SK-N-SH (cell line): ENCODE data around the gene PIBF1. TPM values are rescaled to one million over a fixed set of nuclear protein-coding genes. Genes with fewer than 3 reads are reported as not detected.

Experiments used
- CTCF ChIA-PET: fragments of 300-600, 350-600 bp; formaldehyde crosslinking; extraction: SDS; loops from one replicate; lab custom pipeline; 2021; lab: Yijun Ruan, JAX
- POLR2A ChIA-PET: fragments of 350-600 bp; sonication (Branson Sonifier 250); formaldehyde crosslinking; extraction: SDS; loops from one replicate; lab custom pipeline; 2020; ENCODE audit warnings: antibody characterized with exemption, inconsistent platforms; lab: Yijun Ruan, JAX
- DNase-seq: peaks from one replicate; pipeline ENCODE4 v3.0.0; 2012
- H2AFZ ChIP-seq: fragments of 200-600 bp; sonication (generic); 2 replicates; pipeline ENCODE4 v1.8.1; 2016; ENCODE audit warnings: antibody characterized with exemption, mild to moderate bottlenecking, low read depth
- H3F3A ChIP-seq: fragments of 200-600 bp; sonication (generic); replicated peaks from 2 replicates; pipeline ENCODE3; 2016; ENCODE audit warnings: antibody characterized with exemption, mild to moderate bottlenecking; ENCODE audit not compliant: insufficient read depth
- H3K27ac ChIP-seq, 2 experiments: fragments of 200-500 bp in 1 of 2; fragments of 200-600 bp in 1 of 2; sonication (Bioruptor generic) in 1 of 2; sonication (generic), shearing (Covaris generic) in 1 of 2; 2 replicates each; pipeline versions ENCODE4 v1.5.1 to v1.6.1; 2014 to 2016; ENCODE audit warnings: low read depth in 2 of 2, inconsistent platforms in 1 of 2, low read length in 1 of 2, mild to moderate bottlenecking in 1 of 2, mixed read lengths in 1 of 2
- H3K27me3 ChIP-seq: fragments of 200-600 bp; sonication (generic), shearing (Covaris generic); 2 replicates; pipeline ENCODE4 v1.6.1; 2016; ENCODE audit warnings: mixed run types; ENCODE audit not compliant: insufficient read depth
- H3K36me3 ChIP-seq, 2 experiments: fragments of 200-500 bp in 1 of 2; fragments of 200-600 bp in 1 of 2; sonication (Bioruptor generic) in 1 of 2; sonication (generic) in 1 of 2; replicated peaks in 1 of 2; 2 replicates each; pipeline versions ENCODE3 to v1.5.1; 2014 to 2016; ENCODE audit warnings: low read length in 1 of 2, mild to moderate bottlenecking in 1 of 2; ENCODE audit not compliant: insufficient read depth in 2 of 2, control insufficient read depth in 1 of 2
- H3K4me1 ChIP-seq, 2 experiments: fragments of 200-500 bp in 1 of 2; fragments of 200-600 bp in 1 of 2; sonication (Bioruptor generic) in 1 of 2; sonication (generic), shearing (Covaris generic) in 1 of 2; 2 replicates each; pipeline versions ENCODE4 v1.5.1 to v1.6.1; 2014 to 2016; ENCODE audit warnings: low read depth in 1 of 2, low read length in 1 of 2, mixed run types in 1 of 2; ENCODE audit not compliant: insufficient read depth in 2 of 2, control insufficient read depth in 1 of 2
- H3K4me2 ChIP-seq: fragments of 200-600 bp; sonication (generic), shearing (Covaris generic); 2 replicates; pipeline ENCODE4 v1.6.1; 2017; ENCODE audit warnings: mixed run types
- H3K4me3 ChIP-seq, 2 experiments: fragments of 200-500 bp in 1 of 2; fragments of 200-600 bp in 1 of 2; sonication (Bioruptor generic) in 1 of 2; sonication (generic), shearing (Covaris generic) in 1 of 2; 2 replicates each; pipeline versions ENCODE4 v1.5.1 to v1.8.1; 2014 to 2016; ENCODE audit warnings: low read depth in 2 of 2, inconsistent platforms in 1 of 2, low read length in 1 of 2, mild to moderate bottlenecking in 1 of 2, mixed read lengths in 1 of 2, moderate library complexity in 1 of 2
- H3K79me2 ChIP-seq: fragments of 200-600 bp; sonication (generic); 2 replicates; pipeline ENCODE4 v1.8.1; 2017; ENCODE audit warnings: mild to moderate bottlenecking; ENCODE audit not compliant: insufficient read depth
- H3K9ac ChIP-seq: fragments of 200-600 bp; sonication (generic); 2 replicates; pipeline ENCODE4 v1.6.1; 2017; ENCODE audit warnings: mixed run types
- H3K9me2 ChIP-seq: fragments of 200-600 bp; sonication (generic); 2 replicates; pipeline ENCODE4 v1.6.1; 2017; ENCODE audit warnings: mixed run types
- H3K9me3 ChIP-seq: fragments of 200-600 bp; sonication (generic); 2 replicates; pipeline ENCODE4 v1.6.1; 2017; ENCODE audit warnings: mixed run types, mild to moderate bottlenecking, moderate library complexity
- H4K20me1 ChIP-seq: fragments of 200-600 bp; sonication (generic); 2 replicates; pipeline ENCODE4 v1.6.1; 2017; ENCODE audit warnings: mild to moderate bottlenecking, mixed run types; ENCODE audit not compliant: insufficient read depth
- CHD2 ChIP-seq: fragments of 150-350 bp; IDR thresholded peaks from 2 replicates; pipeline ENCODE4 v1.6.1; 2018; ENCODE audit warnings: low read length; ENCODE audit not compliant: partially characterized antibody
- CTCF ChIP-seq: fragments of 200-600 bp; sonication (generic); IDR thresholded peaks from 2 replicates; pipeline ENCODE4 v1.6.1; 2017; ENCODE audit warnings: antibody characterized with exemption, mild to moderate bottlenecking, moderate library complexity
- ELF1 ChIP-seq: IDR thresholded peaks from 2 replicates; pipeline ENCODE4 v1.4.0; 2012
- EZH2phosphoT487 ChIP-seq: fragments of 200-600 bp; sonication (generic); IDR thresholded peaks from 2 replicates; pipeline ENCODE4 v1.6.1; 2017; ENCODE audit warnings: low read depth, mixed run types, mild to moderate bottlenecking, antibody characterized with exemption, moderate library complexity, borderline replicate concordance
- FOXJ3 ChIP-seq: sonication (generic); formaldehyde crosslinking; IDR thresholded peaks from 2 replicates; pipeline ENCODE4 v1.5.1; 2020; ENCODE audit warnings: mild to moderate bottlenecking, missing genetic modification reagents
- FOXM1 ChIP-seq: IDR thresholded peaks from 2 replicates; pipeline ENCODE4 v1.4.0; 2012; ENCODE audit warnings: low read depth, mild to moderate bottlenecking
- GABPA ChIP-seq: IDR thresholded peaks from 2 replicates; pipeline ENCODE4 v1.4.0; 2012; ENCODE audit warnings: low read depth, mild to moderate bottlenecking
- GATA2 ChIP-seq: sonication (generic); formaldehyde crosslinking; IDR thresholded peaks from 2 replicates; pipeline ENCODE4 v1.5.0; 2020; ENCODE audit warnings: mild to moderate bottlenecking, missing genetic modification reagents
- IRF3 ChIP-seq: fragments of 150-350 bp; IDR thresholded peaks from 2 replicates; pipeline ENCODE4 v1.6.1; 2016; ENCODE audit warnings: mild to moderate bottlenecking, low read depth, low read length
- JUND ChIP-seq: IDR thresholded peaks from 2 replicates; pipeline ENCODE4 v1.4.0; 2012
- NRF1 ChIP-seq: IDR thresholded peaks from 2 replicates; pipeline ENCODE4 v1.6.1; 2012; ENCODE audit warnings: low read depth, mild to moderate bottlenecking, low read length
- PBX3 ChIP-seq: IDR thresholded peaks from 2 replicates; pipeline ENCODE4; 2012
- POLR2AphosphoS5 ChIP-seq: IDR thresholded peaks from 2 replicates; pipeline ENCODE4 v1.6.1; 2012; ENCODE audit warnings: low read depth, low read length
- RFX5 ChIP-seq: IDR thresholded peaks from 2 replicates; pipeline ENCODE4 v1.6.1; 2012; ENCODE audit warnings: mild to moderate bottlenecking, improper control_type of control experiment, low read length
- RXRA ChIP-seq: IDR thresholded peaks from 2 replicates; pipeline ENCODE4 v1.4.0; 2012; ENCODE audit warnings: low read depth, mild to moderate bottlenecking, borderline replicate concordance
- SMC3 ChIP-seq: IDR thresholded peaks from 2 replicates; pipeline ENCODE4 v1.6.1; 2012; ENCODE audit warnings: low read depth, low read length, improper control_type of control experiment
- TCF12 ChIP-seq: IDR thresholded peaks from 2 replicates; pipeline ENCODE4 v1.4.0; 2012
- USF1 ChIP-seq: IDR thresholded peaks from 2 replicates; pipeline ENCODE4 v1.4.0; 2012; ENCODE audit warnings: low read depth, borderline replicate concordance
- YY1 ChIP-seq: IDR thresholded peaks from 2 replicates; pipeline ENCODE4 v1.4.0; 2012; ENCODE audit warnings: low read depth, mild to moderate bottlenecking
- WGBS: methylation state at CpG from one replicate; pipeline ENCODE4 v1.1.6; 2017; ENCODE audit warnings: low lambda C conversion rate; 5-methylcytosine and 5-hydroxymethylcytosine counted together
- polyA plus RNA-seq, 3 experiments: library from polyadenylated mRNA; depleted of rRNA; stranded (reverse); fragments of >200 nt; gene quantifications; 2 replicates each; pipeline ENCODE4 v1.2.3, GENCODE V29; 2012
- TF ChIP-seq, protein P1 (sequence below): IDR thresholded peaks from 2 replicates; pipeline ENCODE4 v1.4.0; 2012; ENCODE audit warnings: low read depth, borderline replicate concordance
- TF ChIP-seq, protein P2 (sequence below): fragments of 150-350 bp; IDR thresholded peaks from 2 replicates; pipeline ENCODE4 v1.6.1; 2017; ENCODE audit warnings: antibody characterized with exemption, low read length, low read depth, borderline replicate concordance

Gene PIBF1
- polyA plus RNA-seq, 1 of the 3 experiments (the other 2 are of a cell fraction), result 3.9 TPM

GRCh38 chr13:72973234-72973633 is 191.3 kb downstream of the PIBF1 start:
- H3K27me3 ChIP-seq, result no peaks in the 10 kb centered on the region
- no peak overlapping the region for H3K9ac ChIP-seq
- ChIA-PET POLR2A (no interaction called here), CTCF (no interaction called here)
- TF ChIP-seq FOXM1, result no peak
- TF ChIP-seq RFX5, result no peak
- TF ChIP-seq SMC3, result no peak
- no peak for TF ChIP-seq NRF1
- TF ChIP-seq ELF1, result no peak
- no peak for TF ChIP-seq POLR2AphosphoS5
- TF ChIP-seq GATA2, result no peak
- TF ChIP-seq, protein P1, sequence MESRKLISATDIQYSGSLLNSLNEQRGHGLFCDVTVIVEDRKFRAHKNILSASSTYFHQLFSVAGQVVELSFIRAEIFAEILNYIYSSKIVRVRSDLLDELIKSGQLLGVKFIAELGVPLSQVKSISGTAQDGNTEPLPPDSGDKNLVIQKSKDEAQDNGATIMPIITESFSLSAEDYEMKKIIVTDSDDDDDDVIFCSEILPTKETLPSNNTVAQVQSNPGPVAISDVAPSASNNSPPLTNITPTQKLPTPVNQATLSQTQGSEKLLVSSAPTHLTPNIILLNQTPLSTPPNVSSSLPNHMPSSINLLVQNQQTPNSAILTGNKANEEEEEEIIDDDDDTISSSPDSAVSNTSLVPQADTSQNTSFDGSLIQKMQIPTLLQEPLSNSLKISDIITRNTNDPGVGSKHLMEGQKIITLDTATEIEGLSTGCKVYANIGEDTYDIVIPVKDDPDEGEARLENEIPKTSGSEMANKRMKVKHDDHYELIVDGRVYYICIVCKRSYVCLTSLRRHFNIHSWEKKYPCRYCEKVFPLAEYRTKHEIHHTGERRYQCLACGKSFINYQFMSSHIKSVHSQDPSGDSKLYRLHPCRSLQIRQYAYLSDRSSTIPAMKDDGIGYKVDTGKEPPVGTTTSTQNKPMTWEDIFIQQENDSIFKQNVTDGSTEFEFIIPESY, result no peak
- TF ChIP-seq TCF12, result no peak
- TF ChIP-seq, protein P2, sequence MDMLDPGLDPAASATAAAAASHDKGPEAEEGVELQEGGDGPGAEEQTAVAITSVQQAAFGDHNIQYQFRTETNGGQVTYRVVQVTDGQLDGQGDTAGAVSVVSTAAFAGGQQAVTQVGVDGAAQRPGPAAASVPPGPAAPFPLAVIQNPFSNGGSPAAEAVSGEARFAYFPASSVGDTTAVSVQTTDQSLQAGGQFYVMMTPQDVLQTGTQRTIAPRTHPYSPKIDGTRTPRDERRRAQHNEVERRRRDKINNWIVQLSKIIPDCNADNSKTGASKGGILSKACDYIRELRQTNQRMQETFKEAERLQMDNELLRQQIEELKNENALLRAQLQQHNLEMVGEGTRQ, result no peak
- no peak for TF ChIP-seq PBX3
- TF ChIP-seq, all 33 proteins: peak for 0
- Histone ChIP-seq H3K79me2 (no peaks in the 10 kb centered on the region), H3K4me2 (no peak overlapping the region), H3K27ac (no peak overlapping the region), H4K20me1 (no peaks in the 10 kb centered on the region), H3K9me3 (no peaks in the 10 kb centered on the region), H3K9me2 (no peaks in the 10 kb centered on the region), H3K4me3 (no peak overlapping the region), H3K4me1 (no peaks in the 10 kb centered on the region; a peak in 1 of 4 replicates), H3F3A (peaks cover 10% of the 10 kb centered on the region), H2AFZ (no peak overlapping the region), H3K36me3 (peaks cover 4 to 6% of the 10 kb centered on the region in 2 experiments)
- WGBS, result 93% methylated on average over 1 of the region's 1 CpG
- no peak for DNase-seq

- no peaks in the 10 kb centered on the region for H3K79me2 ChIP-seq
- H3K9me3 ChIP-seq, result no peaks in the 10 kb centered on the region
- ChIA-PET POLR2A (no interaction called here), CTCF (no interaction called here)
- H4K20me1 ChIP-seq, result no peaks in the 10 kb centered on the region
- no peak overlapping the region for H2AFZ ChIP-seq
- peak overlapping the region in 1 of 2 experiments; percentile 21; a peak in 2 of 4 replicates for H3K27ac ChIP-seq
- 83% methylated on average over 5 of the region's 5 CpGs for whole genome bisulfite sequencing
- no peaks in the 10 kb centered on the region for H3K27me3 ChIP-seq
- H3K4me3 ChIP-seq, result no peak overlapping the region
- H3K9ac ChIP-seq, result no peak overlapping the region
- H3F3A ChIP-seq, result no peaks in the 10 kb centered on the region
- no peak for DNase-seq
- no peaks in the 10 kb centered on the region for H3K4me1 ChIP-seq
- H3K36me3 ChIP-seq, result peaks cover 0 to 5% of the 10 kb centered on the region in 2 experiments
- H3K4me2 ChIP-seq, result no peak overlapping the region
- no peaks in the 10 kb centered on the region for H3K9me2 ChIP-seq
- TF ChIP-seq JUND, result no peak
- TF ChIP-seq RXRA, result no peak
- TF ChIP-seq FOXJ3, result no peak
- TF ChIP-seq GABPA, result no peak
- no peak for TF ChIP-seq YY1
- no peak for TF ChIP-seq IRF3
- no peak for TF ChIP-seq CTCF
- no peak for TF ChIP-seq NRF1
- no peak for TF ChIP-seq ELF1
- no peak for TF ChIP-seq EZH2phosphoT487
- no peak for TF ChIP-seq USF1
- no peak for TF ChIP-seq CHD2
Measured at GRCh38 chr13:72983085-72983768, 201.3 kb downstream of the PIBF1 start.
